Neuron (in vitro differentiated cells): ENCODE data around the gene ZNF688.

Experiments
- H2AFZ ChIP-seq: one replicate; pipeline ENCODE4 v1.6.1; 2013; ENCODE audit warnings: low read depth, mild to moderate bottlenecking, inconsistent platforms, low read length, moderate library complexity
- H3K27me3 ChIP-seq: one replicate; pipeline ENCODE4 v1.6.1; 2013; ENCODE audit warnings: low read length; ENCODE audit not compliant: insufficient read depth
- H3K36me3 ChIP-seq: one replicate; pipeline ENCODE4 v1.6.1; 2013; ENCODE audit warnings: low read length; ENCODE audit not compliant: insufficient read depth
- H3K4me1 ChIP-seq: one replicate; pipeline ENCODE4 v1.6.1; 2013; ENCODE audit warnings: low read length; ENCODE audit not compliant: insufficient read depth
- H3K4me3 ChIP-seq: 2 replicates; pipeline ENCODE4 v1.5.1; 2013; ENCODE audit warnings: mild to moderate bottlenecking, low read length, moderate library complexity
- H3K9me3 ChIP-seq: one replicate; pipeline ENCODE4 v1.6.1; 2013; ENCODE audit warnings: low read length

The ZNF688 gene

GRCh38 chr16:30558789-30559377 lies 12.6 kb downstream of the ZNF688 start:
- Histone ChIP-seq H3K4me1 (peaks cover 12% of the 10 kb centered on the region), H3K27me3 (no peaks in the 10 kb centered on the region), H2AFZ (peak overlapping the region; percentile 87), H3K36me3 (peaks cover 22% of the 10 kb centered on the region), H3K9me3 (no peaks in the 10 kb centered on the region), H3K4me3 (peak overlapping the region; percentile 37)

GRCh38 chr16:30557957-30558788 lies 13.3 kb downstream of the ZNF688 start, which contains the start of gene ZNF764:
Gene ZNF764, minus strand, starts transcription at chr16:30558374. Its CDS starts 192 bp downstream, at chr16:30558182.
- Histone ChIP-seq H2AFZ (peak within 1 kb of the TSS; percentile 87), H3K36me3 (peaks cover 28% of the 10 kb centered on the region), H3K4me3 (peak within 1 kb of the TSS; percentile 91), H3K4me1 (peaks cover 12% of the 10 kb centered on the region), H3K27me3 (no peaks in the 10 kb centered on the region), H3K9me3 (peaks cover under 1% of the 10 kb centered on the region)

- peaks cover 12% of the 10 kb centered on the region for H3K4me1 ChIP-seq
Observed at GRCh38 chr16:30557707-30557956, 13.9 kb downstream of the ZNF688 start.

GRCh38 chr16:30556125-30556473 lies 15.4 kb downstream of the ZNF688 start:
- H3K4me3 ChIP-seq = no peak overlapping the region

More at GRCh38 chr16:30557707-30557956, 13.9 kb downstream of the ZNF688 start:
- Histone ChIP-seq H3K9me3 (peaks cover 3% of the 10 kb centered on the region), H2AFZ (peak overlapping the region; percentile 87), H3K27me3 (no peaks in the 10 kb centered on the region), H3K36me3 (peaks cover 28% of the 10 kb centered on the region), H3K4me3 (peak overlapping the region; percentile 91)

GRCh38 chr16:30555315-30556124 lies 16.0 kb downstream of the ZNF688 start:
- Histone ChIP-seq H3K4me3 (no peak overlapping the region), H3K9me3 (peaks cover 3% of the 10 kb centered on the region), H3K4me1 (peaks cover 12% of the 10 kb centered on the region), H3K36me3 (peaks cover 28% of the 10 kb centered on the region), H2AFZ (no peak overlapping the region), H3K27me3 (no peaks in the 10 kb centered on the region)

More at GRCh38 chr16:30556125-30556473, 15.4 kb downstream of the ZNF688 start:
- Histone ChIP-seq H3K4me1 (peaks cover 12% of the 10 kb centered on the region), H3K36me3 (peaks cover 28% of the 10 kb centered on the region), H3K9me3 (peaks cover 3% of the 10 kb centered on the region), H2AFZ (no peak overlapping the region), H3K27me3 (no peaks in the 10 kb centered on the region)

- Histone ChIP-seq H3K36me3 (peaks cover 28% of the 10 kb centered on the region), H2AFZ (no peak overlapping the region), H3K9me3 (peaks cover 3% of the 10 kb centered on the region), H3K27me3 (no peaks in the 10 kb centered on the region), H3K4me3 (no peak overlapping the region), H3K4me1 (peaks cover 12% of the 10 kb centered on the region)
Observed at GRCh38 chr16:30554557-30555314, 16.8 kb downstream of the ZNF688 start.

- Histone ChIP-seq H3K4me3 (no peak overlapping the region), H3K9me3 (peaks cover 3% of the 10 kb centered on the region), H3K4me1 (peaks cover 7% of the 10 kb centered on the region), H2AFZ (no peak overlapping the region), H3K36me3 (peaks cover 28% of the 10 kb centered on the region), H3K27me3 (no peaks in the 10 kb centered on the region)
Observed at GRCh38 chr16:30553393-30553899, 18.1 kb downstream of the ZNF688 start.

- H3K9me3 ChIP-seq = peaks cover 3% of the 10 kb centered on the region
- peaks cover 28% of the 10 kb centered on the region for H3K36me3 ChIP-seq
- peaks cover 7% of the 10 kb centered on the region for H3K4me1 ChIP-seq
- no peak overlapping the region for H3K4me3 ChIP-seq
- H2AFZ ChIP-seq = no peak overlapping the region
- no peaks in the 10 kb centered on the region for H3K27me3 ChIP-seq
Observed at GRCh38 chr16:30552956-30553355, 18.6 kb downstream of the ZNF688 start.

- no peak overlapping the region for H3K4me3 ChIP-seq
- H3K36me3 ChIP-seq = peaks cover 28% of the 10 kb centered on the region
- H3K27me3 ChIP-seq = no peaks in the 10 kb centered on the region
- no peaks in the 10 kb centered on the region for H3K4me1 ChIP-seq
- no peak overlapping the region for H2AFZ ChIP-seq
- H3K9me3 ChIP-seq = peaks cover 3% of the 10 kb centered on the region
Observed at GRCh38 chr16:30551781-30552180, 19.7 kb downstream of the ZNF688 start.

- no peak overlapping the region for H3K4me3 ChIP-seq
- H3K27me3 ChIP-seq = no peaks in the 10 kb centered on the region
- H3K9me3 ChIP-seq = peaks cover 3% of the 10 kb centered on the region
- no peak overlapping the region for H2AFZ ChIP-seq
- peaks cover 4% of the 10 kb centered on the region for H3K36me3 ChIP-seq
- H3K4me1 ChIP-seq = peaks cover 9% of the 10 kb centered on the region
Observed at GRCh38 chr16:30548416-30549253, 22.9 kb downstream of the ZNF688 start.

- H3K36me3 ChIP-seq = no peaks in the 10 kb centered on the region
- H2AFZ ChIP-seq = no peak overlapping the region
- no peaks in the 10 kb centered on the region for H3K27me3 ChIP-seq
- H3K9me3 ChIP-seq = no peaks in the 10 kb centered on the region
- no peak overlapping the region for H3K4me3 ChIP-seq
- H3K4me1 ChIP-seq = peaks cover 20% of the 10 kb centered on the region
Observed at GRCh38 chr16:30546115-30546514, 25.4 kb downstream of the ZNF688 start.

- Histone ChIP-seq H3K27me3 (no peaks in the 10 kb centered on the region), H3K4me3 (no peak overlapping the region), H2AFZ (no peak overlapping the region), H3K9me3 (no peaks in the 10 kb centered on the region), H3K4me1 (peaks cover 23% of the 10 kb centered on the region), H3K36me3 (no peaks in the 10 kb centered on the region)
Observed at GRCh38 chr16:30543067-30543466, 28.4 kb downstream of the ZNF688 start.
